ENCODE measurements around the gene PLAU. TPM values are rescaled to one million over a fixed set of nuclear protein-coding genes. Genes with fewer than 3 reads are reported as not detected.

PLAU gene
- total and polyA plus RNA-seq, 2 of the 4 experiments (the other 2 are of a cell fraction), result 123 to 283 TPM

DNA sequence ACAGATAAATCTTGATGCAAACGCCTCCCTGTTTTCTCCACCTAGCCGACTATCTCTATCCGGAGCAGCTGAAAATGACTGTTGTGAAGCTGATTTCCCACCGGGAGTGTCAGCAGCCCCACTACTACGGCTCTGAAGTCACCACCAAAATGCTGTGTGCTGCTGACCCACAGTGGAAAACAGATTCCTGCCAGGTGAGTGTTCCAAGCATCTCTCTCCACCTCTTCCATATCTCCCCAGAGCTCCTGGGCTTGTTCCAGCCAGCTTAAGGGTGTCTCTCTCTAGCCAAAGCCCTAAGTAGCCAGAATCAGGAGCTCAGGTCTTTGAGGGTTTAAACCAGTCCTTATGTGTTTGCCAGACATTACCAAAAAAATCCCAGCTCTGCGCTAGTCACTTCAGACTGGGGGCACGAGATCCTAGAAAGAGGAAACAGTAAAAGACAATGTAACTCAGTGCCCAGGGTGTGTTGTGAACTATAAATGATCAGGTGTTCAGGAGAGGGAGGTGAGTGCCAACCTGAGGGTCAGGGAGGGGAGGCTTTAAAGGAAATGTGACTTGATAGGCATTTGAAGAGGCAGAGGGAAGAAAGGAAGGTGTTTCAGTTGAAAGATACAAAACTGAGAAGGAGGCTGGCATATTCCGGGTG is 4.4 kb downstream of the PLAU start:
- intact Hi-C loops (cut with micrococcal nuclease), result no loop called here
- 94% methylated on average over 3 of the region's 8 CpGs; no CpG with 5 or more reads in 1 of the 2 experiments for WGBS, 2 experiments (ENCODE audit: extremely low coverage in 2 of 2, insufficient read length in 1 of 2)

More for the DNA sequence above, 4.4 kb downstream of the PLAU start:
- peak overlapping the region; percentile 0; the same call in 1 of the 2 replicates for H3K4ac ChIP-seq (ENCODE audit: low read depth, low read length)
- BruUV-seq (replicated peaks), result no TSS peak
- peak overlapping the region in 1 of 2 experiments; percentile 31; a peak in 1 of 4 replicates for H4K8ac ChIP-seq (ENCODE audit: low read depth in 2 of 2, low read length in 2 of 2)
- peak overlapping the region; percentile 31; the same call in 1 of the 2 replicates for H3K9ac ChIP-seq (ENCODE audit: low read depth, low read length)
- no peak overlapping the region for H2AK9ac ChIP-seq (replicated peaks; ENCODE audit: low read depth, low read length, poor library complexity)
- peaks cover 22% of the 10 kb centered on the region for H3K4me1 ChIP-seq (ENCODE audit: control insufficient read depth, insufficient read depth, low read length)
- H2AK5ac ChIP-seq (ENCODE audit: low read depth, low read length), result peak overlapping the region; percentile 26; the same call in 1 of the 2 replicates
- H2BK20ac ChIP-seq (ENCODE audit: low read depth, low read length), result no peak overlapping the region; the same call in 1 of the 2 replicates
- H3K9me3 ChIP-seq (ENCODE audit: control insufficient read depth, insufficient read depth, low read length), result no peaks in the 10 kb centered on the region
- H2AFZ ChIP-seq (replicated peaks; ENCODE audit: low read length, poor library complexity), result no peak overlapping the region
- in situ Hi-C loops (cut with MboI; ENCODE audit: low sequenced_read_pairs), result no loop called here
- DNase-seq, result no peak
- peak overlapping the region; percentile 16 for H3K27ac ChIP-seq (ENCODE audit: insufficient read depth, low read length)
- no peak overlapping the region for H3K4me3 ChIP-seq (ENCODE audit: insufficient read depth, low read depth, low read length)
- no peak overlapping the region for H3K56ac ChIP-seq (ENCODE audit: extremely low read depth, insufficient read depth, low read length)
- peaks cover 55% of the 10 kb centered on the region for H3K36me3 ChIP-seq (ENCODE audit: control insufficient read depth, insufficient read depth, low read length)
- H3K27me3 ChIP-seq (ENCODE audit: control insufficient read depth, insufficient read depth, low read length), result no peaks in the 10 kb centered on the region
- ATAC-seq (ENCODE audit: low read depth), result no peak
- H3K14ac ChIP-seq (replicated peaks; ENCODE audit: low read depth, low read length), result peak overlapping the region; percentile 67; the same call in 1 of the 2 replicates
- ChIA-PET POLR2A (ENCODE audit: unreplicated experiment) (interaction anchor here (0.6 kb wide), 1 partner anchor 28 kb away, joined by 3 read pairs; no protein-coding TSS in a partner anchor), CTCF (interaction anchor here (1.9 kb wide), 1 partner anchor 25 kb away, joined by 9 read pairs; no protein-coding TSS in a partner anchor)
- peaks cover 22 to 61% of the 10 kb centered on the region in 2 experiments for H3K79me1 ChIP-seq (ENCODE audit: low read depth in 1 of 2, low read length in 2 of 2)
- dilution Hi-C loops (cut with HindIII; ENCODE audit: low sequenced_read_pairs, unreplicated experiment), result no loop called here
- peak overlapping the region; percentile 85; the same call in 1 of the 2 replicates for H3K4me2 ChIP-seq (ENCODE audit: low read depth, low read length)
- H4K5ac ChIP-seq (ENCODE audit: low read depth, low read length), result no peak overlapping the region
- no peak overlapping the region for H2BK15ac ChIP-seq (ENCODE audit: low read depth, low read length)
- H4K20me1 ChIP-seq (ENCODE audit: insufficient read depth, low read length), result peaks cover 66% of the 10 kb centered on the region
- H3K23ac ChIP-seq (ENCODE audit: low read depth, low read length), result peak overlapping the region; percentile 81; the same call in 1 of the 2 replicates
- H3K9me1 ChIP-seq (ENCODE audit: insufficient read depth, low read length), result peaks cover 23% of the 10 kb centered on the region
- H3K18ac ChIP-seq (ENCODE audit: low read depth, low read length), result no peak overlapping the region
- TF ChIP-seq POLR2A (IDR thresholded peaks at IDR 0.05; ENCODE audit: low read depth, low read length) (0 out of 2 replicates have a peak, but pooled peaks have one; percentile 1), CEBPB (IDR thresholded peaks at IDR 0.05; ENCODE audit: low read depth, low read length) (no peak)
- TF ChIP-seq, protein P1, sequence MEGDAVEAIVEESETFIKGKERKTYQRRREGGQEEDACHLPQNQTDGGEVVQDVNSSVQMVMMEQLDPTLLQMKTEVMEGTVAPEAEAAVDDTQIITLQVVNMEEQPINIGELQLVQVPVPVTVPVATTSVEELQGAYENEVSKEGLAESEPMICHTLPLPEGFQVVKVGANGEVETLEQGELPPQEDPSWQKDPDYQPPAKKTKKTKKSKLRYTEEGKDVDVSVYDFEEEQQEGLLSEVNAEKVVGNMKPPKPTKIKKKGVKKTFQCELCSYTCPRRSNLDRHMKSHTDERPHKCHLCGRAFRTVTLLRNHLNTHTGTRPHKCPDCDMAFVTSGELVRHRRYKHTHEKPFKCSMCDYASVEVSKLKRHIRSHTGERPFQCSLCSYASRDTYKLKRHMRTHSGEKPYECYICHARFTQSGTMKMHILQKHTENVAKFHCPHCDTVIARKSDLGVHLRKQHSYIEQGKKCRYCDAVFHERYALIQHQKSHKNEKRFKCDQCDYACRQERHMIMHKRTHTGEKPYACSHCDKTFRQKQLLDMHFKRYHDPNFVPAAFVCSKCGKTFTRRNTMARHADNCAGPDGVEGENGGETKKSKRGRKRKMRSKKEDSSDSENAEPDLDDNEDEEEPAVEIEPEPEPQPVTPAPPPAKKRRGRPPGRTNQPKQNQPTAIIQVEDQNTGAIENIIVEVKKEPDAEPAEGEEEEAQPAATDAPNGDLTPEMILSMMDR (conservative IDR thresholded peaks at IDR 0.05; ENCODE audit: low read depth, low read length), result no peak
- H4K91ac ChIP-seq (ENCODE audit: insufficient read depth, low read depth, low read length), result 0 out of 2 replicates have a peak overlapping the region, but pooled peaks have one; percentile 28
- no peak overlapping the region for H2BK120ac ChIP-seq (ENCODE audit: low read depth, low read length)
- no peak overlapping the region for H2BK5ac ChIP-seq (ENCODE audit: low read depth, low read length, poor library complexity, severe bottlenecking)
